ENCODE data around the gene BHMT. TPM values are rescaled to one million over a fixed set of nuclear protein-coding genes. Genes with fewer than 3 reads are reported as not detected.
"Not testable (repeated sequence)": the region's sequence is repeated elsewhere in the genome, so short reads cannot be mapped to it uniquely, and the experiment has no call there.

BHMT gene
- total RNA-seq, 1 experiment from 2014 or later: not detected

DNA sequence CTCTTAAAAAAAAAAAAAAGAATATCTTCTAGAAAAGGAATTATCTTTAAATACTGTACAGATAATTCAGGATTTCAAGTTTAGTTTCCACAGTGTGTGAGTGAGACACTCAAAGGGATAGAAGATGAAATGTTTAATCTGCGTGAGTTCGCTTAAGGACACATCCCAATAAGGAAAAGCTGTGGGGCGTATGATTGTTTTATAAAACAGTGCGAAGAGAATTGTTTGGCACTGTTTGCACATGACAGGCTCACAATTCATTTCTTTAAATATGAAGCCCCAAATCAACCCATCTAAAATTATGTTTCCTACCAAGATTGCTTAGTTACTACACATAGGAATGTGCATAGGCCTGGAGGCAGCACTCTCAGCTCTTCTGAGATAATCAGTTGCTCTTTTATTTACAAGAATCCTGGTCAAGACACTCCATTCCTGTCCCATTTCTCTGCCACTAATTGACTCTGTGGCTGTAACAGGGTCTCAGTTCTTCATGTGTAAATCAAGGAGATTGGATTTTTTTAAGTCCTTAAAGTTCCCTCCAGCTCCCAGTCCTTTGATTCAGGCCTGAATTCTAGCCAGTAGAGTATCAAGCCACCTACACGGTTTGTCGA lies 60.1 kb downstream of the BHMT start:
- DNase-seq (ENCODE audit: low read depth): no peak

DNA sequence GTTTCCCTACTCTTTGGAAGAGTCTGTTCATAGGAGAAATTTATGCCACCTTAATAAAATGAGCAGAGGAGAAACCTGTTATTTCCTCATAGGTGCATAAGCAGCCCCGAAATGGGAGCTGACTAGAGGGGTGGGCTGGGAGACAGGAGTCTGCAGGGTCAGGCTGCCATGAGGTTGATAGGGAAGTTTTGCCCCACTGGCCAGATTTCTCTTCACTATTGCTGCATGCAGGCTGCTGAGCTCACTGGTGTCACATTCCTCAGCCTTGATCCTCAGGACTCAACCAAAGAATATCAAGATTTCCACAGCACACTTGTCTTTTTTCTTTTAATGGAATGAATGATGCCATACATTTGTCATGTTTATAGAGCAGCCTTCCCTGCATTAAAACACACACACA lies 60.7 kb downstream of the BHMT start:
- DNase-seq (ENCODE audit: low read depth): no peak

DNA sequence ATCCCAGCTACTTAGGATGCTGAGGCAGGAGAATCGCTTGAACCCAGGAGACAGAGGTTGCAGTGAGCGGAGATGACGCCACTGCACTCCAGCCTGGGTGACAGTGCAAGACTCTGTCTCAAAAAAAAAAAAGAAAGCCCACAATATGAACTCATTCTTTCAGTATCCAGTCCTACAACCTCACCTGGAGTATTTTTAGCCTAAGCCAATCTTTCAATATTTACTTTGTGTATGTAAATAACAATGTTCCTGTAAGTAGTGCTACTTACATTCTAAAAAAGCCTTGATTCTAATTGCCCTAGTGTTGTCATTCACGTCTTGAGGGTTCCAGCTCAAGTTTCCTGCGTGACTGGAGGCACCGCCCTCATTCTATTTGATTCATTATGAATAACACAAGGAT lies 62.0 kb downstream of the BHMT start:
- no peak for DNase-seq (ENCODE audit: low read depth)

DNA sequence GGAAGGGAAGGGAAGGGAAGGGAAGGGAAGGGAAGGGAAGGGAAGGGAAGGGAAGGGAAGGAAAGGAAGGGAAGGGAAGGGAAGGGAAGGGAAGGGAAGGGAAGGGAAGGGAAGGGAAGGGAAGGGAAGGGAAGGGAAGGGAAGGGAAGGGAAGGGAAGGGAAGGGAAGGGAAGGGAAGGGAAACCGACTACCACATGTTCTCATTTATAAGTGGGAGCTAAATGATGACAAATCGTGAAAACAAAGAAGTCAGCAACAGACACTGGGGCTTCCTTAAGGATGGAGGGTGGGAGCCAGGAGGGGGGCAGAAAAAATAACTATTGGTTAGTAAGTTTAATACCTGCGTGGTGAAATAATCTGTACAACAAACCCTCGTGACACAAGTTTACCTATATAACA lies 68.8 kb downstream of the BHMT start:
- not testable (repeated sequence) for DNase-seq (ENCODE audit: low read depth)

DNA sequence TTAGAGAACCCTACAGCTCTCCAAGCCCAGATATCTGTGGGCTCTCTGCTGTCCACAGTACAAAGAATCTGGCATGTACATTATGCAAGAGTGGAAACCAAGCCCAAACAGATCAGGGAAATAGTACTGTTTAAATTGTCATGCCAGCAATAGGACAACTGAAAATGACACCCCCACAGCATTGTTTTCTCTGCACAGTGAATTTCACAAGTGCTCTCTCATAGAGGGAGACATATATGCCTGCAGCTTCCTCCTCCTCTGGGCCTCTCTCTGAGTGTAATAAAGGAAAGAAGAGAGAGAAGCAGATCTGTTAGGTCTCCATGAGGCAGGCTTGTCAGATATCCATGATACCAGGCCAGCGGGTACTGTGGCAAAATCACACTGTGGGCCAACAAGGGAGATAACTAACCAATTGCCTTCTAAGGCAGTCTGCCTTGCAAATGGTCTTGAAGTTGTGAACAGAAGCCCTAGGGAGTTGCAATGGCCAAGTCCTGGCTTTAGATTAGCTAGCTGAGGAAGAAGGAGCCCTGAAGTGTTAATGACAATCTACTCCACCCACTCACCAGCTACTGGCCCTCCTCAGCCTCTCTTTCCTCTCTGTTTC lies 69.9 kb downstream of the BHMT start:
- no peak for DNase-seq (ENCODE audit: low read depth)

Other genes starting within 250 kb of the BHMT start
- 9.2 and 12.2 TPM in 2 replicates for gene ARSB, start 126.5 kb upstream of the BHMT start, total RNA-seq (2014; rRNA removed; shearing (Covaris generic))
- 0.18 and 0.74 TPM in 2 replicates for gene DMGDH, start 42.1 kb upstream of the BHMT start, total RNA-seq (2014; rRNA removed; shearing (Covaris generic))
- gene BHMT2, start 42.0 kb upstream of the BHMT start, total RNA-seq (2014; rRNA removed; shearing (Covaris generic)): 3.4 and 8.0 TPM in 2 replicates
- 5.8 and 6.4 TPM in 2 replicates for gene JMY, start 124.3 kb downstream of the BHMT start, total RNA-seq (2014; rRNA removed; shearing (Covaris generic))